H1 (cell line): ENCODE measurements around the gene UBQLN1. TPM values are rescaled to one million over a fixed set of nuclear protein-coding genes. Genes with fewer than 3 reads are reported as not detected.
"Not testable (repeated sequence)": the region's sequence is repeated elsewhere in the genome, so short reads cannot be mapped to it uniquely, and the experiment has no call there.

ENCODE experiments used
- CTCF ChIA-PET: fragments of 300-600 bp; sonication (Branson Sonifier 250); formaldehyde crosslinking; loops from one replicate; lab custom pipeline; 2021; ENCODE audit not compliant: partially characterized antibody; lab: Charles Lee
- POLR2A ChIA-PET: fragments of 300-600 bp; sonication (Branson Sonifier 250); formaldehyde crosslinking; loops from one replicate; lab custom pipeline; 2021; ENCODE audit warnings: inconsistent platforms; ENCODE audit not compliant: partially characterized antibody; lab: Charles Lee
- DNase-seq, 2 experiments: peaks; one replicate each; pipeline versions ENCODE4 v3.0.0 to v3.0.0-alpha.2; 2010 to 2022; ENCODE audit warnings: low spot score in 2 of 2, low read depth in 1 of 2, mixed read lengths in 1 of 2
- FAIRE-seq: peaks from 2 replicates; lab custom pipeline; 2011; peaks lifted over from hg19 to GRCh38; lab: Jason Lieb, UNC
- H2AFZ ChIP-seq: 2 replicates; pipeline ENCODE4 v1.8.1; 2012; ENCODE audit warnings: low read length, inconsistent platforms
- H2AK5ac ChIP-seq: 2 replicates; pipeline ENCODE4 v1.6.1; 2013; ENCODE audit warnings: low read depth, low read length
- H2BK120ac ChIP-seq: replicated peaks from 2 replicates; pipeline ENCODE3; 2013; ENCODE audit warnings: low read depth, low read length, inconsistent platforms
- H2BK12ac ChIP-seq: 2 replicates; pipeline ENCODE4 v1.6.1; 2013; ENCODE audit warnings: low read depth, low read length
- H2BK15ac ChIP-seq: 2 replicates; pipeline ENCODE4 v1.6.1; 2013; ENCODE audit warnings: low read length
- H2BK20ac ChIP-seq: 2 replicates; pipeline ENCODE4 v1.6.1; 2013; ENCODE audit warnings: low read length
- H2BK5ac ChIP-seq: 2 replicates; pipeline ENCODE4 v1.6.1; 2013; ENCODE audit warnings: low read depth, low read length
- H3K14ac ChIP-seq: 2 replicates; pipeline ENCODE4 v1.6.1; 2013; ENCODE audit warnings: inconsistent platforms; ENCODE audit not compliant: insufficient read length
- H3K18ac ChIP-seq: 2 replicates; pipeline ENCODE4 v1.6.1; 2013; ENCODE audit warnings: low read length; ENCODE audit errors: extremely low read depth
- H3K23ac ChIP-seq: 2 replicates; pipeline ENCODE4 v1.6.1; 2013; ENCODE audit warnings: inconsistent platforms; ENCODE audit not compliant: insufficient read length
- H3K23me2 ChIP-seq: 2 replicates; pipeline ENCODE4 v1.6.1; 2013; ENCODE audit warnings: low read depth, low read length
- H3K27ac ChIP-seq: 2 replicates; pipeline ENCODE4 v1.6.1; 2011; ENCODE audit warnings: low read depth, low read length, inconsistent platforms
- H3K27me3 ChIP-seq, 4 experiments: replicated peaks in 1 of 4; 1 replicate in 1 of 4; 2 replicates in 3 of 4; pipeline versions ENCODE4 v1.6.1 to v1.8.1; 2011 to 2013; ENCODE audit warnings: low read length in 3 of 4, mild to moderate bottlenecking in 3 of 4, inconsistent platforms in 2 of 4, mixed read lengths in 2 of 4, moderate library complexity in 1 of 4; ENCODE audit not compliant: control insufficient read depth in 3 of 4, insufficient read depth in 3 of 4; ENCODE audit errors: extremely low read depth in 1 of 4
- H3K36me3 ChIP-seq, 4 experiments: 2 replicates each; pipeline versions ENCODE4 v1.6.1 to v1.8.1; 2011 to 2013; ENCODE audit warnings: mild to moderate bottlenecking in 4 of 4, low read length in 3 of 4, moderate library complexity in 2 of 4, control low read depth in 1 of 4, inconsistent platforms in 1 of 4; ENCODE audit not compliant: insufficient read depth in 4 of 4, control insufficient read depth in 2 of 4
- H3K4ac ChIP-seq: replicated peaks from 2 replicates; pipeline ENCODE3; 2013; ENCODE audit warnings: low read length, low read depth, mixed read lengths, inconsistent platforms; ENCODE audit not compliant: insufficient read length
- H3K4me1 ChIP-seq, 4 experiments: replicated peaks in 1 of 4; 1 replicate in 1 of 4; 2 replicates in 3 of 4; pipeline versions ENCODE4 v1.6.1 to v1.8.1; 2011 to 2013; ENCODE audit warnings: low read length in 3 of 4, inconsistent platforms in 2 of 4, mixed read lengths in 1 of 4; ENCODE audit not compliant: insufficient read depth in 4 of 4, control insufficient read depth in 3 of 4
- H3K4me2 ChIP-seq, 2 experiments: 2 replicates each; pipeline versions ENCODE4 v1.6.1 to v1.8.1; 2011 to 2013; ENCODE audit warnings: low read depth in 2 of 2, low read length in 2 of 2, control low read depth in 1 of 2, inconsistent platforms in 1 of 2, mild to moderate bottlenecking in 1 of 2; ENCODE audit not compliant: insufficient read depth in 1 of 2
- H3K4me3 ChIP-seq, 4 experiments: fragments of 200-600, 300-600 bp in 1 of 4; sonication (generic), shearing (Covaris generic), sonication (Bioruptor Twin) in 1 of 4; 2 replicates each; pipeline versions ENCODE4 v1.5.1 to v1.8.1; 2011 to 2016; ENCODE audit warnings: low read length in 4 of 4, low read depth in 3 of 4, control low read depth in 2 of 4, inconsistent platforms in 2 of 4, mild to moderate bottlenecking in 2 of 4, mixed read lengths in 1 of 4, moderate library complexity in 1 of 4; ENCODE audit not compliant: insufficient read depth in 2 of 4; ENCODE audit errors: extremely low read depth in 1 of 4
- H3K56ac ChIP-seq: replicated peaks from 2 replicates; pipeline ENCODE3; 2013; ENCODE audit warnings: low read depth, mild to moderate bottlenecking, mixed read lengths, low read length, inconsistent platforms; ENCODE audit not compliant: insufficient read length
- H3K79me1 ChIP-seq: 2 replicates; pipeline ENCODE4 v1.6.1; 2013; ENCODE audit warnings: low read depth, low read length, control low read depth
- H3K79me2 ChIP-seq, 2 experiments: 2 replicates each; pipeline versions ENCODE4 v1.6.1 to v1.8.1; 2012 to 2013; ENCODE audit warnings: low read length in 2 of 2, mild to moderate bottlenecking in 2 of 2, inconsistent platforms in 1 of 2; ENCODE audit not compliant: insufficient read depth in 2 of 2, control insufficient read depth in 1 of 2
- H3K9ac ChIP-seq, 4 experiments: replicated peaks in 1 of 4; 1 replicate in 1 of 4; 2 replicates in 3 of 4; pipeline versions ENCODE4 v1.6.1 to v1.8.1; 2011 to 2013; ENCODE audit warnings: low read depth in 3 of 4, low read length in 3 of 4, control low read depth in 2 of 4, mild to moderate bottlenecking in 2 of 4, moderate library complexity in 2 of 4, inconsistent platforms in 1 of 4; ENCODE audit errors: extremely low read depth in 1 of 4
- H3K9me3 ChIP-seq, 2 experiments: 2 replicates each; pipeline versions ENCODE4 v1.6.1 to v1.8.1; 2012 to 2013; ENCODE audit warnings: mild to moderate bottlenecking in 2 of 2, moderate library complexity in 2 of 2, control low read depth in 1 of 2, inconsistent platforms in 1 of 2, low read depth in 1 of 2, low read length in 1 of 2, mixed read lengths in 1 of 2; ENCODE audit not compliant: insufficient read depth in 2 of 2
- H4K20me1 ChIP-seq, 2 experiments: replicated peaks in 1 of 2; 2 replicates each; pipeline versions ENCODE3 to v1.8.1; 2011 to 2013; ENCODE audit warnings: inconsistent platforms in 2 of 2, low read length in 2 of 2, mild to moderate bottlenecking in 1 of 2; ENCODE audit not compliant: insufficient read depth in 2 of 2, control insufficient read depth in 1 of 2
- H4K5ac ChIP-seq: 2 replicates; pipeline ENCODE4 v1.6.1; 2013; ENCODE audit warnings: low read length, low read depth, mixed read lengths, inconsistent platforms; ENCODE audit not compliant: insufficient read length
- H4K8ac ChIP-seq: 2 replicates; pipeline ENCODE4 v1.8.0; 2013; ENCODE audit warnings: mild to moderate bottlenecking, moderate library complexity, low read length, inconsistent platforms; ENCODE audit not compliant: insufficient read depth; ENCODE audit errors: extremely low read depth
- H4K91ac ChIP-seq: replicated peaks from 2 replicates; pipeline ENCODE3; 2013; ENCODE audit warnings: low read length, mixed read lengths, inconsistent platforms; ENCODE audit not compliant: insufficient read length
- CTCF ChIP-seq, 3 experiments: IDR thresholded peaks; 1 replicate in 2 of 3; 2 replicates in 1 of 3; pipeline versions ENCODE4 v1.5.1 to v1.6.1; 2011; ENCODE audit warnings: low read length in 3 of 3, mild to moderate bottlenecking in 3 of 3, inconsistent platforms in 2 of 3, low read depth in 1 of 3, moderate library complexity in 1 of 3; ENCODE audit not compliant: insufficient read depth in 1 of 3; ENCODE audit errors: control extremely low read depth in 1 of 3
- HDAC2 ChIP-seq, 2 experiments: fragments of 300-600 bp in 1 of 2; sonication (generic) in 1 of 2; IDR thresholded peaks; 2 replicates each; pipeline ENCODE4 v1.6.1; 2011 to 2012; ENCODE audit warnings: low read depth in 2 of 2, low read length in 2 of 2, mild to moderate bottlenecking in 2 of 2, moderate library complexity in 2 of 2, borderline replicate concordance in 1 of 2, inconsistent platforms in 1 of 2
- NANOG ChIP-seq: IDR thresholded peaks from 2 replicates; pipeline ENCODE4 v1.6.1; 2011; ENCODE audit warnings: low read length, low read depth, mild to moderate bottlenecking, inconsistent platforms; ENCODE audit not compliant: insufficient read depth, poor library complexity, severe bottlenecking
- RAD21 ChIP-seq, 2 experiments: IDR thresholded peaks in 1 of 2; conservative IDR thresholded peaks in 1 of 2; 2 replicates each; pipeline ENCODE4 v1.6.1; 2011; ENCODE audit warnings: low read depth in 2 of 2, low read length in 2 of 2, improper control_type of control experiment in 1 of 2, inconsistent platforms in 1 of 2, mild to moderate bottlenecking in 1 of 2, moderate library complexity in 1 of 2
- SAP30 ChIP-seq: fragments of 300-600 bp; sonication (generic); IDR thresholded peaks from 2 replicates; pipeline ENCODE4 v1.7.1; 2012; ENCODE audit warnings: low read length, moderate library complexity, mild to moderate bottlenecking, inconsistent platforms; ENCODE audit not compliant: insufficient read depth, insufficient replicate concordance
- ZNF274 ChIP-seq: IDR thresholded peaks from 2 replicates; pipeline ENCODE4 v1.7.0; 2012; ENCODE audit warnings: low read length, borderline replicate concordance; ENCODE audit errors: extremely low read depth
- WGBS, 2 experiments: shearing (Covaris generic) in 1 of 2; methylation state at CpG; one replicate each; pipeline versions ENCODE4 v1.1.6 to v1.1.7; 2013 to 2015; ENCODE audit warnings: low lambda C conversion rate in 2 of 2, mixed read lengths in 2 of 2, inconsistent platforms in 1 of 2, low coverage in 1 of 2, missing lambda C conversion rate in 1 of 2; ENCODE audit not compliant: insufficient replicate concordance in 2 of 2, insufficient coverage in 1 of 2, insufficient read length in 1 of 2; ENCODE audit errors: extremely low coverage in 1 of 2, missing lambda C conversion rate in 1 of 2; 5-methylcytosine and 5-hydroxymethylcytosine counted together
- polyA plus RNA-seq, 7 experiments: library from polyadenylated mRNA; depleted of rRNA in 3 of 7; stranded (reverse) in 5 of 7; unstranded in 2 of 7; fragments of >200 nt in 5 of 7; fragments of 200-250 nt in 2 of 7; gene quantifications; 1 replicate in 5 of 7; 2 replicates in 1 of 7; 4 replicates in 1 of 7; pipeline versions ENCODE4 v1.2.1 to v1.2.3, GENCODE V29; 2011 to 2013; ENCODE audit warnings: missing spikeins in 2 of 7, mixed read lengths in 2 of 7
- total RNA-seq: library from RNA; stranded (reverse); fragmentation: NEBNext Ultra II Directional; extraction: Animal tissue kit (Norgen Biotek cat#: 25700); gene quantifications from 2 replicates; pipeline ENCODE4 v1.2.1, GENCODE V29; 2021

The UBQLN1 gene
- total and polyA plus RNA-seq, 2 of the 8 experiments (the other 6 are each of a cell fraction or from before 2014, with no cell fraction given), result 62.4 to 105 TPM

GRCh38 chr9:83733739-83734138, 26.0 kb upstream of the UBQLN1 start (continued):
- TF ChIP-seq CTCF (IDR thresholded peaks at IDR 0.05; ENCODE audit: control extremely low read depth in 1 of 3, insufficient read depth in 1 of 3, low read depth in 1 of 3, low read length in 3 of 3) (no peak), SAP30 (no peak), HDAC2 (IDR thresholded peaks at IDR 0.05; ENCODE audit: borderline replicate concordance in 1 of 2, low read depth in 2 of 2, low read length in 2 of 2) (no peak), RAD21 (IDR thresholded peaks at IDR 0.05 in 1 of 2, conservative IDR thresholded peaks at IDR 0.05 in 1 of 2; ENCODE audit: low read depth in 2 of 2, low read length in 2 of 2) (no peak), ZNF274 (no peak), NANOG (no peak)

DNA sequence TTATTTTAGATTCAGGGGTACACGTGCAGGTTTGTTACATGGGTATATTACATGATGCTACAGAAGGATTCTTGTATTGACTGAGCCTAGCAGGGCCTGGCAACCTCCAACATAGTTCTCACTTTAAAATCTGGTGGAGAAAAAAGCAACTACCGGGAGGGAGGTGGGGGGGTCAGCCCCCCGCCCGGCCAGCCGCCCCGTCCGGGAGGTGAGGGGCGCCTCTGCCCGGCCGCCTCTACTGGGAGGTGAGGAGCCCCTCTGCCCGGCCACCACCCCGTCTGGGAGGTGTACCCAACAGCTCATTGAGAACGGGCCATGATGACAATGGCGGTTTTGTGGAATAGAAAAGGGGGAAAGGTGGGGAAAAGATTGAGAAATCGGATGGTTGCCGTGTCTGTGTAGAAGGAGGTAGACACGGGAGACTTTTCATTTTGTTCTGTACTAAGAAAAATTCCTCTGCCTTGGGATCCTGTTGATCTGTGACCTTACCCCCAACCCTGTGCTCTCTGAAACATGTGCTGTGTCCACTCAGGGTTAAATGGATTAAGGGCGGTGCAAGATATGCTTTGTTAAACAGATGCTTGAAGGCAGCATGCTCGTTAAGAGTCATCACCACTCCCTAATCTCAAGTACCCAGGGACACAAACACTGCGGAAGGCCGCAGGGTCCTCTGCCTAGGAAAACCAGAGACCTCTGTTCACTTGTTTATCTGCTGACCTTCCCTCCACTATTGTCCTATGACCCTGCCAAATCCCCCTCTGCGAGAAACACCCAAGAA, 21.0 kb upstream of the UBQLN1 start:
- H3K9ac ChIP-seq, H4K5ac ChIP-seq, H3K18ac ChIP-seq, H3K23ac ChIP-seq, H2AFZ ChIP-seq, H4K20me1 ChIP-seq, POLR2A ChIA-PET, H3K4ac ChIP-seq, H3K23me2 ChIP-seq, H2BK12ac ChIP-seq, H3K36me3 ChIP-seq, H3K4me3 ChIP-seq, H3K56ac ChIP-seq, H3K4me1 ChIP-seq, H4K91ac ChIP-seq, H3K4me2 ChIP-seq, H2BK120ac ChIP-seq, H4K8ac ChIP-seq, H3K14ac ChIP-seq, H3K27ac ChIP-seq, H3K9me3 ChIP-seq, H2BK20ac ChIP-seq, H3K79me1 ChIP-seq, H3K27me3 ChIP-seq, H2BK5ac ChIP-seq, H2AK5ac ChIP-seq, DNase-seq, FAIRE-seq, H3K79me2 ChIP-seq, H2BK15ac ChIP-seq: not testable (repeated sequence)
- 91% methylated on average over 3 of the region's 22 CpGs; no CpG with 5 or more reads in 1 of the 2 experiments for WGBS, 2 experiments
- CTCF ChIA-PET, result interaction anchor here (1.2 kb wide), 1 partner anchor 10 kb away, joined by 6 read pairs; no protein-coding TSS in a partner anchor
